Activated CD4-positive, alpha-beta T cell treated with anti-CD3 and anti-CD28 coated beads, Interleukin-10, Interleukin-2, amounts not matched to agents 100 ng/mL and 50 ng/mL, durations not matched to agents 16 hours and 8 hours (primary cell): ENCODE measurements around the gene MRM2.
A peak's percentile ranks its signal among the peaks of the same experiment; 100 is the strongest.

Source experiments
- DNase-seq: peaks from one replicate; pipeline ENCODE4 v3.0.0-alpha.2; 2020

The MRM2 gene

DNA sequence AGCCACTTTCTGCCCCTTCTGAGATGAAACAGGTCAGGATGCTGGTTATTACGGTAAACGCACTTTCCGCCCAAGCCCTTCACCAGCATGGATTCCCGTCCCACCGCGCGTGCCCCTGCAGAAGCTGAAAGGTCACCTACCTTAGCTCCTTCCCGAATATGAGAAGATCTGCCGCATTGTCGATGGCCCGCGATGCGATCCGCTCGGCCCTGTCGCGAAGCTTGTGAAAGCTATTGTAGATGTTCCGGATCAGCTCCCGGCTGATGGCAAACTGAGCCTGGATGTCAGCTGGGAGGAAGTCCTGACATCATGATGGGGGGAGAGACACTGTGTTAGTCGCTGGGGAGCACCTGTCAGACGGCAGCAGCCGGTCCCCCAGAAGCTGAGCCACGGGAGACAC lies 22.2 kb upstream of the MRM2 start:
- DNase-seq: no peak

- DNase-seq: no peak
These were observed 21.2 kb upstream of the MRM2 start for GRCh38 chr7:2263176-2263575.

DNA sequence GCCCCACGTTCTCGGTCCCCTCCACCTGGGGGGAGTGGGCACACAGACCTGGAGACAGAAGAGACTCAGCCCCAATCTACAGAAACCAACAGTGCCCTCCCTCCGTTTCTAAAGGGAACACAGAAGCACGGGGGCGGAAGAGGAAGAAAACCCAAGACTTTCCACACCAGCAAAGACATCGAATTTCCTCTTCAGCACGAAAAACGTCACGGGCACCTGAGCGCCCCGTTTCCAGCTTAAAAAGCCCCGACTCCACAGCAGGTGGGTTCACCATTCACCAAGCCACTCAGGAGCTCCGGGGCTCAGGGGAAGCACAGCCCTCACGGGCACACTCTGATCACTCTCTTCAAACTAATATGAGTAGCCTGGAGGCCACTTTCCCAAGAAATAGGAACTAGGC lies 19.6 kb upstream of the MRM2 start:
- DNase-seq: no peak

- no peak for DNase-seq
These were observed 18.8 kb upstream of the MRM2 start for GRCh38 chr7:2260820-2261219.

DNA sequence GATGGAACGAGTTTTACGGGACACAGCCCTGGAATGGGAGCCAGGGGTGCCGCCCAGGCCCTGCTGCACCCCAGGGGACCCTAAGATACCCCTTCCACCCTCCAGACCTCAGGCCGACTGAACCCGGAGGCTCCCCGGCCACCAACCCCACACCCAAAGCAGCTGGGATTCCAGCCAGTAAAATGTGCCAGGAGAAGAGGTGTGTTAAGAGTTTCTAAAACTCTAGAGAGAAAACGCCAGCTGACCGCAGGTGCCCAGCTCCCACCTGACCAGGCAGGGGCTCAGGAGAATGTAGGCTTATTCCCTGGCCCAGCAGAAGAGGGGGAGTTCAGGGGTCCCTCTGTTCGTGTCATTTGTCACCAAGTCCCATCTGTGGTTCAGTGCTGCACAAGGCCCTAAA lies 17.5 kb upstream of the MRM2 start:
- no peak for DNase-seq

DNA sequence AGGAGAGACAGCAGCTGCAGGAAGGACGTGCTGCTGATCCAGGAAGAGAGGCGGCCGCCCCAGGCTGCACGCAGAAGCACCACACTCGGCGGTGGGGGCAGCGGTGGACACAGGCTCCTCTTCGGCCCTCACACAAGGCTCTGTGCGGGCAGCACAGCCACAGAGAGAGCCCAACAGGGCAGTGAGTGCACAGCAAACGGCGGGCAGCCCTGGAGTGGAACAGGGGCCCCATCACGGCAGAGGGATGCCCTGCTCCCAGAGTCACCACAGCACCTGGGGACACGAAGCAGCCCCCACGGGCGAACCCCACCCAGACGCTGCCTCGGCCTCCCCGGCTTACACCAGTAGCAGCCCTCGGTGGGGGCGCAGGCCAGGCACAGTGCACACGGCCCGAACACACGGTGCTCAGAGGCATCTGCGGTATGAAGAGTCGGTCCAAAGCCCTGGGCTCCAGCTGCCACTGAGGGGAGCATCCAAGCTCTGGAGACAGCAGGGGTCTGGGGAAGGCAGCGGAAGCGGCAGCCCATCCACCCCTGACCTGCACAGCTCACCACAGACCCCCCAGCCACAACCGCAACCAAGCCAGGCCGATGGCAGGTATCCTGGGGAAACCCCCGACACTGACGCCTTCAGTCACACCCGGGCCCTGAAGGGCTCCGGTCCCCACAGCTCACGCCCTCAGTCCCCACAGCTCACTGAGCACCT lies 16.8 kb upstream of the MRM2 start:
- no peak for DNase-seq

DNA sequence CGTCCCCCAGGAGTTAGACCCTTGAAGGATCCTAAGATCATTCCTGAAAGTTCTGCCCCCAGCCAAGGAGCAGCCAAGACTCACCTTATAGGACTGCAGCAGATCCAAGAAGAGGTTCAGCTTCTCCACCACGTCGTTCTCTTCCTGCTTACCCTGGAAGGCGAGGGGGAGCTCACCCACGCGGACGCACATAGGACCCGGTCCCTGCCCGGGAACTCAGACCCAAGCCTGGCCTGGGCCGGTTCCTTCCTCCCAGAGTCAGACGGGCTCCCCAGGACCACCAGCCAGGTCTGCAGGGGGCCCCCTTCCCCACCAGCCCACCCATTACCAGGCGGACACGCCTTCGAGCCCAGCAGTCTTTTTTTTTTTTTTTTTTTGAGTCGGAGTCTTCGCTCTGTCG lies 15.6 kb upstream of the MRM2 start:
- no peak for DNase-seq

GRCh38 chr7:2257046-2257551 lies 15.1 kb upstream of the MRM2 start:
- DNase-seq: no peak

GRCh38 chr7:2256306-2257045 lies 14.5 kb upstream of the MRM2 start:
- DNase-seq: no peak

- DNase-seq: peak; percentile 43
These were observed 13.4 kb upstream of the MRM2 start for GRCh38 chr7:2255145-2256139.

- DNase-seq: no peak
These were observed 12.6 kb upstream of the MRM2 start for GRCh38 chr7:2254429-2255144.

GRCh38 chr7:2253525-2254244 lies 11.7 kb upstream of the MRM2 start:
- DNase-seq: no peak

GRCh38 chr7:2253021-2253420 lies 11.0 kb upstream of the MRM2 start:
- no peak for DNase-seq

GRCh38 chr7:2251841-2252771 lies 10.1 kb upstream of the MRM2 start:
- no peak for DNase-seq

- DNase-seq: no peak
These were observed 9.4 kb upstream of the MRM2 start for GRCh38 chr7:2251381-2251780.

- DNase-seq: no peak
These were observed 7.8 kb upstream of the MRM2 start for GRCh38 chr7:2249744-2250323.

DNA sequence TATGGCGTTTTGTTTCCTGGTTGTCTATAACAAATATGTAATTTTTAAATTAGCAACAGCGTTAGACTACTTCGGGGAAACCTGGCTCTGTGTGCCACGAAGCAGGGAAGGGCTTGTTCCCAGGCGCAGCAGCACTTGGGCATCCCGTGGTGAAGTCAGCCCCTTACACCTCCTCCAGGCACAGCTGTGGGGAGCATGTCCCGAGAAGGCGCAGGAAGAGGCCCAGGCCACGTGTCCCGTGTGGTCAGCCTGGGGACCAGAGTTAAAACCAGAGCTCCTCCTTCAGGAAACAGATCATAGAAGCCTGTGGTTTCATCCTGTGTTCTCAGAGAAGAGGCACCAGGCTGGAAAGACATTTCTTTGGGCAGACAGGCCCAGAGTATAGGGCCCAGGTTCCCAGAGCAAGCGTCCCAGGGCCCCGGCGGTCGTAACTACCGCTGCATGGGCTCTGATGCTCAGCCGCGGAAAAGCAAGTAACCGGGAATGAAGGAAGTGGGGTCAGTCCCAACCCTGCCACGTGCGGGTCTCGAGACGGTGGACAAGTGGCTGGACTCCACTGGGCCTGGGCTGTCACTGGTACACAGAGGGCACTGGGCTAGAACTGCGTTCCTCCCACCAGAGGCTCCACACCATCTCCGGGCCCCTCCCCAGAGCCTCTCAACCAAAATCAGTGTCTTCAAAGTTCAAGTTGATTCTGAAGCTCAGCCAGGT lies 7.1 kb upstream of the MRM2 start:
- DNase-seq: peak; percentile 70

DNA sequence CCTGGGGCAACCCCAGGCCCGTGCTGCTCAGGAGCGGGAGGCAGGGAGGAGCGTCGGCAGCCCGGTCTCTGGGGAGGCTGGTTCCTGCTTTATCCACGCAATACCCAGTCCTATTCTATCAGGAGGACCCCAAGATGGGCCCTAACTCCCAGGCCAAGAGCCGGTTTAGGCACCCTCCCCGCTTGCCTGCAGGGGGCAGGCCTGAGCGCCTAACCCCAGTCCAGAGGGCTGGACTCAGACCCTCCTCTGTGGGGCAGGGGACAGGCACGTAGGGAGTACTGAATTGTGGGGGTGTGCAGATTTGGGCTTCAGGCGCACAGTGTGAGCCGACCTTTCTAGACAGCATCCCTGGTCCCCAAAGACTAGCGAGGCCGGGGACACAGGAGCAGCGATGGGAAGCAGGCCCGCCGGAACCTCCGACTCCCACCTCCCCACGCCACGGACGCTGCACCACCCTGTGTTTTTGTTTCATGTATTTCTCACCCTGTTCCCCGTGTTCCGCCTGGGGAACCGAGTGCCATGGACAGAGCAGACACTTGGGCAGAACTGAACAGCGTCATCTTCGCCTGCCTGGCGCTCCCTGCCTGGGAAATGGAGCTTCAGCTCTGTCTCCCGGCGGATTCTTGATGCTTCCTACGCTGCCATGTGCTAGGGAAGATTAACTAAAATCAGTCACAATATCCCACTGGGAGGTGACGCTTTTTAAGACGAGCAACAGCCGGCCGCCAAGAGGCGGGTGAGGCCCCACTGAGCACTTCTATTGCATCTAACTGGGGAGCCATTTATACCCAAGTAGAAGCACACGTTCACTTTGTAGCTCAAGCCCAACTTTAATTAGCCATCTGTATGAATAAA lies 5.4 kb upstream of the MRM2 start:
- peak; percentile 47 for DNase-seq
